Gastrocnemius medialis (tissue), 4 donors: ENCODE results near the gene RABEP2. TPM values are rescaled to one million over a fixed set of nuclear protein-coding genes. Genes with fewer than 3 reads are reported as not detected.

Source experiments
- ATAC-seq, 2 donors: fragments of 150-250 bp; one replicate each; pipeline ENCODE4 v1.9.1; 2016
- DNase-seq, 2 donors: peaks; one replicate each; pipeline ENCODE4 v3.0.0-alpha.2; 2019
- H3K27ac ChIP-seq, 4 donors: fragments of 200-600 bp; sonication (generic); 1 replicate in 1 of 4; 2 replicates in 3 of 4; pipeline ENCODE4 v1.5.1; 2016 to 2018; ENCODE audit warnings: mild to moderate bottlenecking in 2 of 4, moderate library complexity in 1 of 4
- H3K27me3 ChIP-seq, 3 donors: fragments of 200-600 bp; sonication (generic) in 2 of 3; 1 replicate in 1 of 3; 2 replicates in 2 of 3; pipeline versions ENCODE4 v1.5.1 to v1.6.0; 2016 to 2019; ENCODE audit warnings: mild to moderate bottlenecking in 1 of 3, moderate library complexity in 1 of 3
- H3K36me3 ChIP-seq, 2 donors: fragments of 200-600 bp; sonication (generic) in 1 of 2; one replicate each; pipeline ENCODE4 v1.5.1; 2017 to 2018
- H3K4me1 ChIP-seq, 2 donors: fragments of 200-600 bp; sonication (generic) in 1 of 2; one replicate each; pipeline ENCODE4 v1.5.1; 2016 to 2017; ENCODE audit warnings: mild to moderate bottlenecking in 2 of 2
- H3K4me3 ChIP-seq, 4 donors: fragments of 200-600 bp; sonication (generic) in 3 of 4; 1 replicate in 1 of 4; 2 replicates in 3 of 4; pipeline ENCODE4 v1.5.1; 2016 to 2019; ENCODE audit warnings: mild to moderate bottlenecking in 2 of 4
- H3K9me3 ChIP-seq, 3 donors: fragments of 200-600 bp; sonication (generic) in 2 of 3; 1 replicate in 1 of 3; 2 replicates in 2 of 3; pipeline ENCODE4 v1.5.1; 2016 to 2019
- POLR2A ChIP-seq, 2 donors: fragments of 450-650 bp; IDR thresholded peaks; one replicate each; pipeline ENCODE4 v1.6.1; 2017; ENCODE audit warnings: antibody characterized with exemption in 2 of 2, mild to moderate bottlenecking in 2 of 2, moderate library complexity in 2 of 2
- in situ Hi-C, 4 donors: fragments of 200-750 bp; cut with MboI; loops; one replicate each; pipeline versions ENCODE4 v1.15.0 to v1.8.0; 2017; ENCODE audit warnings: low sequenced_read_pairs in 4 of 4
- intact Hi-C: fragments of 100-400 bp; cut with DNase I; formaldehyde crosslinking; loops from one replicate; pipeline ENCODE4 v1.15.1; 2023; ENCODE audit warnings: low total_unique reads
- total RNA-seq, 4 donors: library from RNA; depleted of rRNA; stranded (reverse); fragments of >200 nt; gene quantifications; one replicate each; pipeline versions ENCODE4 v1.1.0 to v1.2.3, GENCODE V29; 2016
- TF ChIP-seq, protein P1 (sequence below), 5 experiments: fragments of 450-650 bp in 3 of 5; fragments of 200-600 bp in 2 of 5; sonication (generic) in 2 of 5; IDR thresholded peaks in 4 of 5; conservative IDR thresholded peaks in 1 of 5; 1 replicate in 4 of 5; 2 replicates in 1 of 5; pipeline ENCODE4 v1.5.1; 2016 to 2019; ENCODE audit warnings: antibody characterized with exemption in 5 of 5, mild to moderate bottlenecking in 3 of 5, moderate library complexity in 3 of 5

Gene RABEP2
- total RNA-seq, 4 donors from 2014 or later, result 2.9 to 13.9 (median 6.4) TPM

- intact Hi-C loops, result no loop called here
- no peaks in the 10 kb centered on the region for H3K27me3 ChIP-seq
- H3K9me3 ChIP-seq, result no peaks in the 10 kb centered on the region
- no peak for DNase-seq
- in situ Hi-C loops, result no loop called here
- no peak for ATAC-seq
- peaks cover 0 to 8% of the 10 kb centered on the region in 2 donors for H3K36me3 ChIP-seq
- TF ChIP-seq POLR2A (IDR thresholded peaks at IDR 0.05), result no peak
- TF ChIP-seq, protein P1, sequence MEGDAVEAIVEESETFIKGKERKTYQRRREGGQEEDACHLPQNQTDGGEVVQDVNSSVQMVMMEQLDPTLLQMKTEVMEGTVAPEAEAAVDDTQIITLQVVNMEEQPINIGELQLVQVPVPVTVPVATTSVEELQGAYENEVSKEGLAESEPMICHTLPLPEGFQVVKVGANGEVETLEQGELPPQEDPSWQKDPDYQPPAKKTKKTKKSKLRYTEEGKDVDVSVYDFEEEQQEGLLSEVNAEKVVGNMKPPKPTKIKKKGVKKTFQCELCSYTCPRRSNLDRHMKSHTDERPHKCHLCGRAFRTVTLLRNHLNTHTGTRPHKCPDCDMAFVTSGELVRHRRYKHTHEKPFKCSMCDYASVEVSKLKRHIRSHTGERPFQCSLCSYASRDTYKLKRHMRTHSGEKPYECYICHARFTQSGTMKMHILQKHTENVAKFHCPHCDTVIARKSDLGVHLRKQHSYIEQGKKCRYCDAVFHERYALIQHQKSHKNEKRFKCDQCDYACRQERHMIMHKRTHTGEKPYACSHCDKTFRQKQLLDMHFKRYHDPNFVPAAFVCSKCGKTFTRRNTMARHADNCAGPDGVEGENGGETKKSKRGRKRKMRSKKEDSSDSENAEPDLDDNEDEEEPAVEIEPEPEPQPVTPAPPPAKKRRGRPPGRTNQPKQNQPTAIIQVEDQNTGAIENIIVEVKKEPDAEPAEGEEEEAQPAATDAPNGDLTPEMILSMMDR (IDR thresholded peaks at IDR 0.05 in 4 of 5, conservative IDR thresholded peaks at IDR 0.05 in 1 of 5), result no peak
- no peak overlapping the region for H3K4me3 ChIP-seq
- H3K4me1 ChIP-seq, result no peaks in the 10 kb centered on the region
- peak overlapping the region in 3 of 4 donors; percentile 72 to 82 (median 72) for H3K27ac ChIP-seq
These were observed 25.0 kb downstream of the RABEP2 start for GRCh38 chr16:28899882-28900590.

DNA sequence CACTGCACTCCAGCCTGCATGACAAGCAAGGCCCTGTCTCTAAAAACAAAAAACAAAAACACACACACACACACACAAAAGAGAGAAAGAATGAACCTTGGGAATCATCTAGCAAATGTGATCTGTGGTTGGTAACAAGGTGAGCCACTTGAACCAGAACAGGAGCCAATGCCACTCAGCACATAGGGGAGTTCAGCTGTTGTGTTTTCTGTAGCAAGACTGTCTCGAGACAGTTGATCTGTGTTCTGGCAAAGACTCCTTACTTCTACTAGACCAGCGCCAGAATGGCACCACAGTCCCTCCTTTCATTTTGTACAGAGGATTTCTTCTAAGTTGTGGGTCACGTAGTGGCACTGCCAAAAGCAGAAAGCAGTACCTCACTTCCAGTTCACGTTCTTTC, 26.1 kb downstream of the RABEP2 start:
- H3K27me3 ChIP-seq, result no peaks in the 10 kb centered on the region
- peak; percentile 89 to 91 for ATAC-seq
- TF ChIP-seq, protein P1 (IDR thresholded peaks at IDR 0.05 in 4 of 5, conservative IDR thresholded peaks at IDR 0.05 in 1 of 5), result no peak
- no peak for TF ChIP-seq POLR2A (IDR thresholded peaks at IDR 0.05)
- intact Hi-C loops, result no loop called here
- in situ Hi-C loops, result no loop called here
- peak overlapping the region; percentile 72 to 82 (median 72) for H3K27ac ChIP-seq
- H3K4me3 ChIP-seq, result no peak overlapping the region
- H3K4me1 ChIP-seq, result no peaks in the 10 kb centered on the region
- H3K36me3 ChIP-seq, result peaks cover 0 to 4% of the 10 kb centered on the region in 2 donors
- DNase-seq, result peak; percentile 37 to 67
- no peaks in the 10 kb centered on the region for H3K9me3 ChIP-seq

- in situ Hi-C loops, result no loop called here
- peaks cover 0 to 4% of the 10 kb centered on the region in 2 donors for H3K36me3 ChIP-seq
- ATAC-seq, result peak; percentile 31 to 46
These were observed 26.8 kb downstream of the RABEP2 start for GRCh38 chr16:28898266-28898665.

GRCh38 chr16:28897826-28898225, 27.2 kb downstream of the RABEP2 start:
- in situ Hi-C loops (no loop called here), intact Hi-C loops (no loop called here)
- H3K9me3 ChIP-seq, result no peaks in the 10 kb centered on the region
- H3K27ac ChIP-seq, result peak overlapping the region; percentile 72 to 82 (median 72)
- ATAC-seq, result no peak
- no peaks in the 10 kb centered on the region for H3K4me1 ChIP-seq
- H3K36me3 ChIP-seq, result peaks cover 0 to 4% of the 10 kb centered on the region in 2 donors
- no peak overlapping the region for H3K4me3 ChIP-seq
- H3K27me3 ChIP-seq, result no peaks in the 10 kb centered on the region
- DNase-seq, result no peak
- TF ChIP-seq, protein P1 (IDR thresholded peaks at IDR 0.05 in 4 of 5, conservative IDR thresholded peaks at IDR 0.05 in 1 of 5), result no peak

More at GRCh38 chr16:28898266-28898665, 26.8 kb downstream of the RABEP2 start:
- peak overlapping the region; percentile 72 to 82 (median 72) for H3K27ac ChIP-seq
- no peaks in the 10 kb centered on the region for H3K9me3 ChIP-seq
- TF ChIP-seq, protein P1 (IDR thresholded peaks at IDR 0.05 in 4 of 5, conservative IDR thresholded peaks at IDR 0.05 in 1 of 5), result no peak
- no peak for TF ChIP-seq POLR2A (IDR thresholded peaks at IDR 0.05)
- H3K4me1 ChIP-seq, result no peaks in the 10 kb centered on the region
- no peak for DNase-seq
- no peak overlapping the region for H3K4me3 ChIP-seq
- intact Hi-C loops, result no loop called here
- no peaks in the 10 kb centered on the region for H3K27me3 ChIP-seq
